Hypothalamus (tissue), 51 donors: ENCODE data around the gene GSTO1.
A peak's percentile ranks its signal among the peaks of the same experiment; 100 is the strongest.

Source experiments
- DNase-seq, 51 donors: peaks; one replicate each; lab custom pipeline; 2025; lab: John Stamatoyannopoulos, UW

GSTO1 gene

GRCh38 chr10:104254493-104255310 lies at the start of gene GSTO1:
GSTO1 (plus strand) TSS chr10:104254892; CDS start chr10:104254929, 37 bp downstream.
- DNase-seq, result peak in 49 of 51 donors; percentile 19 to 79 (median 57)

- no peak for DNase-seq
Observed at GRCh38 chr10:104208730-104209129, 46.0 kb upstream of the GSTO1 start.

- peak in 27 of 51 donors; percentile 1 to 71 (median 28) for DNase-seq
Observed at GRCh38 chr10:104209575-104210198, 45.0 kb upstream of the GSTO1 start.

- no peak for DNase-seq
Observed at GRCh38 chr10:104216631-104217030, 38.1 kb upstream of the GSTO1 start.

GRCh38 chr10:104218751-104219150 lies 35.9 kb upstream of the GSTO1 start:
- no peak for DNase-seq

- no peak for DNase-seq
Observed at GRCh38 chr10:104220522-104220921, 34.2 kb upstream of the GSTO1 start.

GRCh38 chr10:104223304-104223703 lies 31.4 kb upstream of the GSTO1 start:
- DNase-seq, result no peak

GRCh38 chr10:104230490-104230889 lies 24.2 kb upstream of the GSTO1 start:
- DNase-seq, result no peak

- DNase-seq, result peak; percentile 49 to 97 (median 91)
Observed at GRCh38 chr10:104231784-104232612, 22.7 kb upstream of the GSTO1 start, which contains the start of gene CFAP43. CFAP43 (minus strand) TSS chr10:104232364; CDS start chr10:104232246, 118 bp downstream.

- peak in 1 of 51 donors; percentile 55 for DNase-seq
Observed at GRCh38 chr10:104232613-104233102, 22.0 kb upstream of the GSTO1 start.

GRCh38 chr10:104233817-104234216 lies 20.9 kb upstream of the GSTO1 start:
- no peak for DNase-seq

- DNase-seq, result no peak
Observed at GRCh38 chr10:104234934-104235333, 19.8 kb upstream of the GSTO1 start.

GRCh38 chr10:104235801-104236200 lies 18.9 kb upstream of the GSTO1 start:
- no peak for DNase-seq

GRCh38 chr10:104240078-104240477 lies 14.6 kb upstream of the GSTO1 start:
- DNase-seq, result no peak

- peak in 2 of 51 donors; percentile 12 to 67 for DNase-seq
Observed at GRCh38 chr10:104242545-104242944, 12.1 kb upstream of the GSTO1 start.

- DNase-seq, result peak in 17 of 51 donors; percentile 3 to 72 (median 21)
Observed at GRCh38 chr10:104243009-104243408, 11.7 kb upstream of the GSTO1 start.

- no peak for DNase-seq
Observed at GRCh38 chr10:104243512-104243911, 11.2 kb upstream of the GSTO1 start.

- no peak for DNase-seq
Observed at GRCh38 chr10:104245066-104245632, 9.5 kb upstream of the GSTO1 start.

GRCh38 chr10:104246976-104247375 lies 7.7 kb upstream of the GSTO1 start:
- DNase-seq, result no peak

- no peak for DNase-seq
Observed at GRCh38 chr10:104247513-104248146, 7.1 kb upstream of the GSTO1 start.
